ENCODE data around the gene TPK1.
"Not testable (repeated sequence)": the region's sequence is repeated elsewhere in the genome, so short reads cannot be mapped to it uniquely, and the experiment has no call there.

Gene TPK1

GRCh38 chr7:144445590-144445989 is 390.3 kb downstream of the TPK1 start:
- Histone ChIP-seq H3K4me2 (no peak overlapping the region), H3K9ac (no peak overlapping the region), H3K36me3 (no peaks in the 10 kb centered on the region), H3K27ac (no peak overlapping the region), H4K20me1 (no peaks in the 10 kb centered on the region), H3K9me3 (no peaks in the 10 kb centered on the region), H3K27me3 (no peaks in the 10 kb centered on the region), H3K4me1 (no peaks in the 10 kb centered on the region), H3K4me3 (no peak overlapping the region)
- TF ChIP-seq Cebpa-rat (IDR thresholded peaks at IDR 0.05): no peak

DNA sequence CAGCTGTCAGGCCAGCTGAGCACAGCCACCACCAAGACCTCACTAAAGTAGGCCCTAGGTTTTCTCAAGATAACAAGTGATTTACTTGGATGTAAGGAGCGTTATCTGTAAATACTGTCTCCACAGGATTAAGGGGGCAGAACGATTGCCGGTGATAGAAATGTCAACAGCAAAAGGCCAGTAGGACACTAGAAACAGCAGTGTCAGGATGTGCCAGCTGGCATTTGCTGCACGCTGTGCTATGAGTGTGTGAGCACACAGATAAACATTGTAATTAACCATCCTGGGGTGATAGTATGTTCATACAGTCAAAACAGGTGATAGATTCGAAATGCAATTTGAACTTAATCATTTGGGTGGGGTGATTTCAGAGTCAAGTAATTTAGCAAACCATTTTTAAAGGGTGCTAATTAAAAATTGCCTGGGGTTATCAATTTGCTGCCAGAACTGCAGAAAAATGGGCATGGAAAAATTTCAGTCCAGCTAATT is 396.1 kb downstream of the TPK1 start:
- Histone ChIP-seq H3K36me3 (no peaks in the 10 kb centered on the region), H3K4me3 (no peak overlapping the region), H3K4me1 (no peaks in the 10 kb centered on the region), H3K9me3 (no peaks in the 10 kb centered on the region), H3K4me2 (no peak overlapping the region), H3K27me3 (no peaks in the 10 kb centered on the region), H3K9ac (no peak overlapping the region), H3K27ac (no peak overlapping the region), H4K20me1 (no peaks in the 10 kb centered on the region)
- no peak for TF ChIP-seq Cebpa-rat (IDR thresholded peaks at IDR 0.05)

DNA sequence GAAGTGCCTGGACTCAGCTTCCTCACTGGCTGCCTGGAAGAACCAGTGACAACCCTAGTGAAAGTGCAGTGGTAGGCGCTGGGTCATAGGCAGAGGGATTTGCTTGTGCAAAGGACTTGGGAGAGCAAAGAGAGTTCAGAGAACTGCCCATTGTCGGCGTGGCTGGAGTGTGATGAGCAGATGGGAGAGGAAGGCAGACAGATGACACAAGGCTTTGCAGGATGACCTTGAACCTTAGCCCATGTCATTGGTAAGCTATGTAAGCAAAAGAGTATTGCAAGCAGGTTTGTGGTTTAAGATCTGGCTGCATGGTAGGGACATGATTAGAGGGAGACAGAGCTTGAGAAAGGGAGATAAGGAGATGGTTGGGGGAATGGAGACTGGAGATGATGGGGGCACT is 397.1 kb downstream of the TPK1 start:
- H3K4me2 ChIP-seq: no peak overlapping the region
- no peak overlapping the region for H3K9ac ChIP-seq
- no peaks in the 10 kb centered on the region for H3K4me1 ChIP-seq
- H3K4me3 ChIP-seq: no peak overlapping the region
- H3K9me3 ChIP-seq: no peaks in the 10 kb centered on the region
- H3K27ac ChIP-seq: no peak overlapping the region
- no peaks in the 10 kb centered on the region for H3K36me3 ChIP-seq
- TF ChIP-seq Cebpa-rat (IDR thresholded peaks at IDR 0.05): no peak
- H4K20me1 ChIP-seq: no peaks in the 10 kb centered on the region
- no peaks in the 10 kb centered on the region for H3K27me3 ChIP-seq

DNA sequence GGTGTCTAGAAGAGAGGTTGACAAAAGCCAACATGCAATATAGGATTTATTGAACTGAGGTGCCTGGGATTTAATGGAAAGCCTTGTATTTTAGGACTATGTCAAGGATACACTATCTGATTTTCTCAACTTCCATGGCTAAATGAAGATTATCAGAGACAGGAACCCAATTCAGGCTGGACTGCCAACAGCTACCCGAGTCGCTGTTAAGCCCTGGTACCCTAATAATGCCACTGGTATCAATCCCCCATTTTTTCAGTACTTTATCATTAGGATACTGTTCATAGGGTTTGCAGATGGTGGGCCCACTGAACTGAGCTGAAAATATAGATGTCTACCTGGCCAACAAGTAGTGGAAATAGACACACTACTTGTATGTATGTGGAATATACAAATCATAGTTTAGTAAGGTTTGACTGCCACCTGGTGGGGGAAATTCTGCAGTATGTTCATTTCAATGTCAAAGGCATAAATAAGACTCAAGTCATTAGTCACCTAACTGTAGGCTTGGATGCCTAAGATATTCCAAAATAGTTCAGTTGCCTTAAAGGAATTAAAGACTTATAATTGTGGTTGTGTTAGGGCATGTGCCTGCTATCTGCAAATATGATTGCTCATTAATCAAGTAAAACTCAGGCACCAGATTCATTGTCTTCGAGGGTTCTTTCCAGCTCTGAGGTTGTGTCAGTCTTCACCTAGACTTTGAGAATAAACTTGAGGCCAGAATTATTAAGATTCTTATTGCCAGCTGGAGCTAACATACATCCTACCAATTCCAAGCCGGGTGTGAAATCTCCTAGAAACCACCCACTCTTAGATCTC is 398.3 kb downstream of the TPK1 start:
- H3K27me3 ChIP-seq: no peaks in the 10 kb centered on the region
- no peaks in the 10 kb centered on the region for H3K36me3 ChIP-seq
- no peaks in the 10 kb centered on the region for H3K4me1 ChIP-seq

GRCh38 chr7:144436500-144436899 is 399.4 kb downstream of the TPK1 start:
- no peaks in the 10 kb centered on the region for H4K20me1 ChIP-seq
- no peaks in the 10 kb centered on the region for H3K27me3 ChIP-seq
- H3K9ac ChIP-seq: no peak overlapping the region
- no peak overlapping the region for H3K4me3 ChIP-seq
- H3K9me3 ChIP-seq: no peaks in the 10 kb centered on the region
- H3K4me2 ChIP-seq: no peak overlapping the region
- H3K27ac ChIP-seq: no peak overlapping the region
- H3K36me3 ChIP-seq: no peaks in the 10 kb centered on the region
- no peak for TF ChIP-seq Cebpa-rat (IDR thresholded peaks at IDR 0.05)
- H3K4me1 ChIP-seq: no peaks in the 10 kb centered on the region

More for the DNA sequence above, 398.3 kb downstream of the TPK1 start:
- no peak for TF ChIP-seq Cebpa-rat (IDR thresholded peaks at IDR 0.05)
- Histone ChIP-seq H3K4me2 (no peak overlapping the region), H3K9ac (no peak overlapping the region), H3K4me3 (no peak overlapping the region), H4K20me1 (no peaks in the 10 kb centered on the region), H3K27ac (no peak overlapping the region), H3K9me3 (no peaks in the 10 kb centered on the region)

DNA sequence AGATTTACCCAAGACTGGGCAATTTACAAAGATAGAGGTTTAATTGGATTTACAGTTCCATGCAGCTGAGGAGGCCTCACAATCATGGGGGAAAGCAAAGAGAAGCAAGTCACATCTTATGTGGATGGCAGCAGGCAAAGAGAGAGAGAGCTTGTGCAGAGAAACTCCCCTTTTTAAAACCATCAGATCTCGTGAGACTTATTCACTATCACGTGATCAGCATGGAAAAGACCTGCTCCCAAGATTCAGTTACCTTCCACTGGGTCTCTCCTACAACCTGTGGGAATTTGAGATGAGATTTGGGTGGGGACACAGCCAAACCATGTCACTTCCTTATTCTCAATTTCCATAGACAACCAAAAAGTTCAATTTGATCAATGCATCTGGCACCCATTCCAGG is 407.4 kb downstream of the TPK1 start:
- no peaks in the 10 kb centered on the region for H3K36me3 ChIP-seq
- no peaks in the 10 kb centered on the region for H3K27me3 ChIP-seq
- no peaks in the 10 kb centered on the region for H4K20me1 ChIP-seq
- no peak overlapping the region for H3K9ac ChIP-seq
- TF ChIP-seq Cebpa-rat (IDR thresholded peaks at IDR 0.05): no peak
- no peak overlapping the region for H3K4me3 ChIP-seq
- H3K4me1 ChIP-seq: no peaks in the 10 kb centered on the region
- H3K4me2 ChIP-seq: no peak overlapping the region
- H3K27ac ChIP-seq: no peak overlapping the region
- peaks cover 54% of the 10 kb centered on the region for H3K9me3 ChIP-seq

GRCh38 chr7:144427539-144427938 is 408.3 kb downstream of the TPK1 start:
- H3K27me3 ChIP-seq, H3K36me3 ChIP-seq, H3K4me1 ChIP-seq, H4K20me1 ChIP-seq, H3K4me3 ChIP-seq, H3K9ac ChIP-seq, H3K27ac ChIP-seq, H3K4me2 ChIP-seq: not testable (repeated sequence)
- peaks cover 54% of the 10 kb centered on the region for H3K9me3 ChIP-seq

DNA sequence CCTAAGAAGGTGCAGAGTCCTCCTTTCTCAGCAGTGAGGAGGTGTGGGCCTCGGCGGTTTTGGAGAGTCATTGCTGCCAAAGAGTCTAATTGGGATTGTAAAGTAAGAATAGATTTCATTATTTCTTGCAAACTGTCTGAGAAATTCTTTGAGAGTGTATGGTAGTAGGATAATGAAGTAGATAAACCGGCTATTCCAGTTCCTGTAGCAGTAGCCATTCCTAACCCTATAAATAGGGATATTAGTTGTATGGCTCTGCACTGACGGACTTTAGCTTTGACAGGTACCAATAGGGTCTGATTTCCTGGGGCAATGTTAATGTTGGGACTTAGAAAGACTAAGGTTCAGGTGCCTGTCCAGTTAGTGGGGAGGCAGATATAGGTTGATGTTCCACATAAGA is 416.9 kb downstream of the TPK1 start:
- not testable (repeated sequence) for H3K4me3 ChIP-seq, H3K36me3 ChIP-seq, H3K9ac ChIP-seq, H3K4me2 ChIP-seq, H3K27ac ChIP-seq, H3K27me3 ChIP-seq, H3K4me1 ChIP-seq, H4K20me1 ChIP-seq
- peaks cover 16% of the 10 kb centered on the region for H3K9me3 ChIP-seq

- Histone ChIP-seq H3K36me3 (no peaks in the 10 kb centered on the region), H3K9me3 (peaks cover 12% of the 10 kb centered on the region), H3K27me3 (no peaks in the 10 kb centered on the region), H4K20me1 (no peaks in the 10 kb centered on the region), H3K4me3 (no peak overlapping the region), H3K9ac (no peak overlapping the region), H3K27ac (no peak overlapping the region), H3K4me1 (no peaks in the 10 kb centered on the region), H3K4me2 (no peak overlapping the region)
- TF ChIP-seq Cebpa-rat (IDR thresholded peaks at IDR 0.05): no peak
Measured at GRCh38 chr7:144416341-144416740, 419.5 kb downstream of the TPK1 start.

- Histone ChIP-seq H3K9me3 (peaks cover 12% of the 10 kb centered on the region), H3K4me1 (no peaks in the 10 kb centered on the region), H3K4me2 (no peak overlapping the region), H3K27me3 (no peaks in the 10 kb centered on the region), H3K9ac (no peak overlapping the region), H4K20me1 (no peaks in the 10 kb centered on the region), H3K27ac (no peak overlapping the region), H3K4me3 (no peak overlapping the region), H3K36me3 (no peaks in the 10 kb centered on the region)
- no peak for TF ChIP-seq Cebpa-rat (IDR thresholded peaks at IDR 0.05)
Measured at GRCh38 chr7:144415858-144416257, 420.0 kb downstream of the TPK1 start.

DNA sequence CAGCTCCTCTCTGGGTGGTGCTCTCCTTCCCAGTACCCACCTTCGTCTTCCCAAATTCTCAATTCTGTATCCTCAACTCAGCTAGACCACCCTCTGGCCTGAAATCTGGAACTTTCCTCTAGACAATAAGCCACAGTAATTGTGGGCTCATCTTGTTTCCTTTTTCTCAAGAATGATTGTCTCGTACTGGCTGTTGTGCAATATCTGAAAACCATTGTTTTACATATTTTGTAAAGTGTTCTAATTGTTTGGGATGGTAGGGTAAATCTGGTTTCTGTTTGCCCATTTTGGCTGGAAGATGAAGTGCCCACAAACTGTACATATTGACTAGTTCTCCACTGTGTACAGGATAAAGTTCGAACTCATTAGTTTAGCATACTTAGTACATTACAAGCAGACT is 421.0 kb downstream of the TPK1 start:
- H3K27me3 ChIP-seq: no peaks in the 10 kb centered on the region
- TF ChIP-seq Cebpa-rat (IDR thresholded peaks at IDR 0.05): no peak
- no peaks in the 10 kb centered on the region for H3K4me1 ChIP-seq
- no peak overlapping the region for H3K4me2 ChIP-seq
- no peak overlapping the region for H3K9ac ChIP-seq
- H3K27ac ChIP-seq: no peak overlapping the region
- H4K20me1 ChIP-seq: no peaks in the 10 kb centered on the region
- H3K9me3 ChIP-seq: peaks cover 12% of the 10 kb centered on the region
- no peaks in the 10 kb centered on the region for H3K36me3 ChIP-seq
- H3K4me3 ChIP-seq: no peak overlapping the region

Measured in BLaER1 (cell line).